GM19468 (cell line): ENCODE results near the gene KLHL35.
A peak's percentile ranks its signal among the peaks of the same experiment; 100 is the strongest.
"Not testable (repeated sequence)": the region's sequence is repeated elsewhere in the genome, so short reads cannot be mapped to it uniquely, and the experiment has no call there.

Source experiments
- ATAC-seq: cut with Tn5 transposase; IDR thresholded peaks from one replicate; pipeline ENCODE4 v1.9.1; 2021; ENCODE audit warnings: mild to moderate bottlenecking, moderate library complexity, moderate number of reproducible peaks; ENCODE audit not compliant: unreplicated experiment; ENCODE audit errors: extremely low read depth

The KLHL35 gene

DNA sequence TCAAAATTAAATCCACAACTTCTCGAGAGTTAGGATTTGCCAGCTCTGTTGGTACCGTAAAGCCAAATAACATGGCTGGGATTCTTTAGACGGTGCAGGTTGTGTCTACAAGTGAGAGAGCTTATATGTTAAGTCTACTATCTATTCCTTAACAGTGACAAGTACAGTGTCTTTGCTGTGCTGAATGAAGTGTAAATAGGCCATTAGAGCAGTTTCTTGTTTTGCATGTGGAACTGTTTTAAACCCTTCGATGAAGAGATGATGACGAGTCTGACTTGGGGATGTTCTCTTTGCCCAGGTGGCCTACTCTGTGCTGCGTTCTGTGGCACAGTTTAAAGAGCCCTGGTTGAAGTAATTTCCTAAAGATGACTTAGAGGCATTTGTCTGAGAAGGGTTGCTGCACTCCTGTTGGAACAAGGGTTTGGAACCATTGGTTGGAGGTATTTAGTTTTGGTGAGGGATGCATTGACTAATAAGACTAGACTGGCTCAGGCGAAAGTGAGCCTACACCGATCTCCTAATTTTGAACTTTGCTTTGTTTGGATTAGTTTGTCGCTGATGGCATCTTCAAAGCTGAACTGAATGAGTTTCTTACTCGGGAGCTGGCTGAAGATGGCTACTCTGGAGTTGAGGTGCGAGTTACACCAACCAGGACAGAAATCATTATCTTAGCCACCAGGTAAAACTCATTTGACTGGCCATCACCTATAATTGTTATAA lies 32.7 kb downstream of the KLHL35 start:
- ATAC-seq: no peak

DNA sequence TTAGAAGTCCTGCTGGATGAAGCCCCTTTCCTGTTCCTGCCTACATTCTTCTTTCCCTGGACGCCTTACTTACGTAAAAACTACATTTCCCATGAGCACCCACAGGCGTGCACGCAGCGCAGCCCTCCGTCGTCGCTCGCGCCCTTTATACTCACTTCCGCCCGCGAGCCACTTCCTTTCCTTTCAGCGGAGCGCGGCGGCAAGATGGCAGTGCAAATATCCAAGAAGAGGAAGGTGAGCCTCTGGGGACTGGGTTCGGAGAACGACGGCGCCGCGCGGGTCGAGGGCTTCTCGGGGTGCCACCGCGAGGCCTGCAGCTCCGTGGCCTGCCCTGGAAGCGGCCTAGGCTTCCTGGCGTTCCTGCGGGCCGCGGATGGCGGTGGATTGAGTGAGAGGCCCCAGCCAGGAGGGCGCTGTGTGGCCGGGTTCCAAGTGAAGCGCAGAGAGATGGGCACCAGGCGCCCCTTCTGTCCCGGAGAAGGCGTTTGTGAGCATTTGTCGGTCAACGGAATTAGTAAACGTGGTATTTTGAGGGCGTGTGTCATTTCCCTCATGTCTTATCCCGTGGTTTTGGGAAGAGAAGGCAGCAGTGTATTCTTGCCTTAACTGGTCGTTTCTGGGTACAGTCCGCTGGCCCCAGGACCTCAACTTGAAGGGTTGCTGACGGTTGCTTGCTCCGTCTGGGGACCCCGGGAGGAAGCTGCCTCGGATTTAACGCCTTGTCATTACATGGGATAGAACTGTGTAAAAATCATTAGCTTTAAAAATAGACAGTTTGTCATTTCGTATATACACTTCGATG lies 33.5 kb downstream of the KLHL35 start, which contains the start of gene RPS3:
RPS3 (plus strand) TSS at position 175 of the 802 bp plus-strand sequence; CDS start at position 205, 30 bp downstream.
- peak; percentile 64 for ATAC-seq

DNA sequence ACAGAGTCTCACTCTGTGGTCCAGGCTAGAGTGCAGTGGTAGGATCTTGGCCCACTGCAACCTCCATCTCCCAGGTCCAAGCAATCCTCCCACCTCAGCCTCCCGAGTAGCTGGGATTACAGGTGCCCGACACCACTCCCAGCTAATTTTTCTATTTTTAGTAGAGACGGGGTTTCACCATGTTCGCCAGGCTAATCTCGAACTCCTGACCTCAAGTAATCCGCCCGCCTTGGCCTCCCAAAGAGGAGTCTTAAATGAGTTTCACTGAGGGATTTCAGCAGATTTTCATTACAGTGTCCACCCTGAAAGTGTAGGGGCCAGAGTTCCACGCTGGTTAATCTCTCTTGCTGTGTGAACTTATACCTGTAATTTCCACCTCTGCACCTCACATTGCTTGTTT lies 34.1 kb downstream of the KLHL35 start:
- no peak for ATAC-seq

DNA sequence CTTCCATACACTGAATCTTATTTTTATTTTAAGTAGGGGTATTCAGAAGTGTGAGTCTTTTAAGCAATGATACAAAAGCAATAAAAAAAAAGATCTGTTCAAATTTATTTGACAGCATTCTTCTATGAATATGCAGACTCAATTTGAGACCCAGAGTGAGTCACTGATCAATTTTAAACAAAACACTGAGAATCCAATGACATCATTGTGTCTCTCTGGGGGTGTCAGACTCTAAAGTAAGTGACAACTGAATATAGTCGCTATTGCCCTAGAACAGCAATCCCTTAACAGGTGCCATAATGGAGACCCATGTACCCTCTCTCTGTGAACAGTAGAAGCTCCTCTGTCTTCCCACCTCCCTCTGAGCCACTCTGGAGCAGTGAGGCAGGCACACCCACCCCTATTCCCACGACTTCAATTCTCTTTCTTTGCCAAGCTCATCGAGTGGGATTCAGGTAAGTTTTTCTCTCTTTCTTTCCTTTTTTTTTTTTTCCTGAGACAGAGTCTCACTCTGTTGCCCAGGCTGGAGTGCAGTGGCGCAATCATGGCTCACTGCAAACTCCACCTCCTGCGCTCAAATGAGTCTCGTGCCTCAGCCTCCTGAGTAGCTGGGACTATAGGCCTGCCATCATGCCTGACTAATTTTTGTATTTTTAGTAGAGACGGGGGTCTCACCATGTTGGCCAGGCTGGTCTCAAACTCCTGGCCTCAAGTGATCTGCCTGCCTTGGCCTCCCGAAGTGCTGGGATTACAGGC lies 38.7 kb downstream of the KLHL35 start:
- no peak for ATAC-seq

DNA sequence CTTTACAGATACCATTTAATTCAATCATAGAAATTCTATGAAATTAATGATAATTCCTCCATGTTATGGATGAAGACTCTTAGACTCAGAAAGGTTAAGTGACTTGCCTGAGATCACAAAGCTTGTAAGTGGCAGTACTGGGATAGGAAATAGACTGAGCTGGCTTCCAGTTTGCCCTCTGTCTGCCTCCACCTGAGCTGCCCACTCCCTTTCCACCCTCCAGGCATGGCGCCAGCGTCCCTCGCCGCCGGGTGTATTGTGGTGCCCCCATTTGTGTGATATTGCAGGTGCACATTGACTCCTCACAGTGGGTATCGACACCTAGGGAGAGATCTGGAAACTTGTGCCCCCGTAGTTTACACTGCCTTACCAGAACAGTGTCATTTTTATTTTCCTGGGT lies 43.1 kb downstream of the KLHL35 start:
- ATAC-seq: no peak

DNA sequence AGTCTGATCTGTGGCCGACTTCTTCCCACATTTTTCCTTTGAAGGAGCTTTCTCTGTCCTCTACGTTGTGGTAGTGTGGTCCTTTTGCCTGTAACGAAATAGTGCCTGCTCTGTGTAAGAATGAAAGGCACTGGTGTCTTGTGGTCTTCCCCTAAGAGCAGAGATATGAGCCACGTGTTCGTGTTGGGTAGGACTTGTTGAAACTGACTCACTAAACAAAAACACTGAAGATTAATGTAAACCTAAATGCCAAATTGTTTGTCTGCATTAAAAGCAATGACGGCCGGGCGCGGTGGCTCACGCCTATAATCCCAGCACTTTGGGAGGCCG lies 43.8 kb downstream of the KLHL35 start:
- no peak for ATAC-seq

DNA sequence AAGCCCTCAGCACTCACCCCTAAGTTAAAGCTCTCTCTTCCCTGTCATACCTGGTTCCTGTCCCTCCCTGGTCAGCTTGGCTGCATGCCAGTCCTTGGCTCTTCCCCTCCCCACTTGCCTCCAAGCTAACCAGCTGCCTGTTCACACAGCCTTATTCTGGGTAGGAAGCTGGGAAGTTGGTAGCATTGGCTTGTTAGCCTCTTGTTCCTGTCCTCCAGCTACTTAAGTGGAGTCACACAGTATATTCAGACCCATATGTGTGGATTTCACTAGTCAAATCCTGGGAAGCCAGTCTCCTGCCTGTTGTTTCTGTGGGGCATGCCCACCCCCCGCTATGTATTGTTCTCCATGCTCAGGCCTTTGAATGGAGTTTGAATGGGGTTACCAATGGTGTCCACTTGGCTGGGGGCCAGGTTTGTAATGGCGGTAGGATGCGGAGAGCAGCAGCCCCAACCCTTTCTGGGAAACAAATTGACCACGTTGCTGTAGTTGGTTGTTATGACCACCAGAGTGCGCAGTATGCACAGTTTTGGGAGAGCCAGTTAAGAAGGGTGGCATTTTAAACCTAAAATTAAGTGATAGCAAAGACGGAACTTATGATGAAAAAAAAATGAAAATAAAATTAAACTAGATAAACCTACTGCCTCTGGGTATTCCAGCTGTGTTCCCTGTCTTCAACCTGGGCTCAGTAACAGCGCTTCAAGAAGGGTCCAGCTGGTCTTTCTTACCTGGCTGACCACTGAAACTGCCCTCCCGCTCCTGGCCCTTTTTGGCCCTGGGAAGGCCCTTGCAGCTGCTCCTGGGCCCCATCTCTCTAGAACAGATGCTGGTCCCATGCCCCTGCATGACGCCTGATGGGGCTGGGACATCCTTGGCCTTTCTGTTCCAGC lies 44.4 kb downstream of the KLHL35 start:
- no peak for ATAC-seq

DNA sequence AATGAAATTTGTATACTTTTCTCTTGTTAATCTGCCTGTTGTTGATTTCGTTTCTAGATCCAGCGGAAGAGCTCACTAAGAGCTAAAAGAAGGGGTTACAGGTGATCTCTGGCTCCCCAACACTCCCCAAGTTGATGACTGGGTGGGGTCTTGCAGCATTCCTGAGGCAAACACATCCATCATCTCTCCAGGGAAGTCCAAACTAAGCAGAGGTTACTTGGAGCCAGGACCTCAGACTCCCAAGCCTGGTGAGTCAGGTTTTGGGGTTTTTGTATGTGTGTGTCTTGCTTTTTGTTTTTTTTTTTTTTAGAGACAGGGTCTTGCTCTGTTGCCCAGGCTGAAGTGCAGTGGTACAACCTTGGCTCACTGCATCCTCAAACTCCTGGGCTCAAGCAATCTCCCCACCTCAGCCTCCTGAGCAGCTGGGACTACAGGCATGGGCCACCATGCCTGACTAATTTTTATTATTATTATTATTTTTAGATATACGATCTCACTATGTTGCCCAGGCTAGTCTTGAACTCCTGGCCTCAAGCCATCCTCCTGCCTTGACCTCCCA lies 45.2 kb downstream of the KLHL35 start:
- no peak for ATAC-seq

DNA sequence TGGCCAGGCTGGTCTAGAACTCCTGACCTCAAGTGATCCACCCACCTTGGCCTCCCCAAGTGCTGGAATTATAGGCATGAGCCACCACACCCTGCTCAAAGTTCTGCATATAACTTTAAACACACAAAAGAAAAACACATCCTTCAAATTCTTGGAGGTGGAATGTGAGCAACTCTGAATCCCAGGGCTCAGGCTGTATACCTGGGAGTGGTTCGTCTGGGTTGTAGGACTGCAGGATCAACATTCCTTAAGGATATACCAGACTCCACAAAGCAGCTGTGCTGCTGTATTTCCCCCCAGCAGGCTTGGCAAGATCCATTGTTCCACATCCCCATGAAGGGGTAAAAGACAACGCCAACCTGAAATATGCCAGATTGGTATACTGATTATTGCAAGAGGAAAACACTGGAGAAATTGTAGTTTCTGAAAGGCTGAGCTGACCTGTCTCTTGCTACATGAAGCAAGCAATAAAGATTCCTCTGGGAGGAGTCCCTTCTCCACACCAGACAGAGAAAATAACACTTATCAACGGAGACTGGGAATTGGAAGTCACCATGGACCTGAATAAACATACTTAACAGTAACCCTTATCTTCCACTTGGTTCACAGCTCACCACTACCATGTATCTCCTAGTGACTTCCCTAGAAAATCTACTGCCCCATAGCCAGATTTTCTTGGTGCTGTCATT lies 45.9 kb downstream of the KLHL35 start:
- ATAC-seq: no peak

DNA sequence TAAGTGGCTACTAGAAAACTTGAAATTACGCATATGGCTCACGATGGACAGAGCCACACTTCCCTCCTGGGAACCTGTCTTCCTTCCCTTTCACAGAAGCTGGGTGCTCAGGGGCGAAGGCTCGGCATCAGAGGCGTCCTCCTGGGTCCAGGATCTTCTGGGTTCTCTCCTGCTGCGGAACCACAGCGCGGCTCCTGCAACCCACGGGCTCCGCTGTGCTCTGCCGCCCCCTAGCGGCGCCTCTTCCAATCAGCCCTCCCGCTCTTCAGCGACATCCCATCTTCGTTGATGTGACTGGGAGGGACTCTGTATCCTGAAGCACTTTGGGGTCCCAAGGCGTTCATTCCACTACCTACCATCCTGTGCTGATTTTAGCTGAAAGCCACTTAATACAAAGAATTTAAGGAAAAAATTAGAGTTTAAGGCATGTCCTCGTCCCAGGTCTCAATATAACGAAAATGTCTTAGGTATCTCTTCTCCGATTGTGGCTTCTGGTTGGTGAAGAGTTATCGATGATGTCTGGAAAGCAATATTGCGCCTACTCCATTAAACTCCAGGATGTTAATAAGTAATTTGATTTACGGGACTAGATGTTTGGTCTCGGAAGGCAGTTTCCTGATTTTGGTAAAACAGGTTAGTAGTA lies 48.4 kb downstream of the KLHL35 start:
- ATAC-seq: no peak

DNA sequence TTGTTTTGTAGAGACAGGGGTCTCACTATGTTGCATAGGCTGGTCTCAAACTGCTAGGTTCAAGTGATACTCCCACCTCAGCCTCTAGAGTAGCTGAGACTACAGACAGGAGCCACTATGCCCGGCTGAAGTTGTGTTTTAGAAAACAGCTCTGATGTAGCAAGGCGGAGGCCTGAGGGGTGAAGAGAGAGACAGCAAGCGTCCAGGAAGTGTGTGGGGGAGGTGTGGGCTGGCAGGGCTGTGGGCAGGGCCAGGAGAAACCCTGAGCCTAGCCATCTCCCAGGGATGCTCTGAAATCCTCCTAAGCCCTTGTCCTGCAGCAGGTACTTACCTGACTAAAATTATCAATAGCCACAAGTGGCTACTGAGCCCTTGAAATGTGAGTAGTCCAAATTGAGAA lies 49.8 kb downstream of the KLHL35 start:
- ATAC-seq: no peak

DNA sequence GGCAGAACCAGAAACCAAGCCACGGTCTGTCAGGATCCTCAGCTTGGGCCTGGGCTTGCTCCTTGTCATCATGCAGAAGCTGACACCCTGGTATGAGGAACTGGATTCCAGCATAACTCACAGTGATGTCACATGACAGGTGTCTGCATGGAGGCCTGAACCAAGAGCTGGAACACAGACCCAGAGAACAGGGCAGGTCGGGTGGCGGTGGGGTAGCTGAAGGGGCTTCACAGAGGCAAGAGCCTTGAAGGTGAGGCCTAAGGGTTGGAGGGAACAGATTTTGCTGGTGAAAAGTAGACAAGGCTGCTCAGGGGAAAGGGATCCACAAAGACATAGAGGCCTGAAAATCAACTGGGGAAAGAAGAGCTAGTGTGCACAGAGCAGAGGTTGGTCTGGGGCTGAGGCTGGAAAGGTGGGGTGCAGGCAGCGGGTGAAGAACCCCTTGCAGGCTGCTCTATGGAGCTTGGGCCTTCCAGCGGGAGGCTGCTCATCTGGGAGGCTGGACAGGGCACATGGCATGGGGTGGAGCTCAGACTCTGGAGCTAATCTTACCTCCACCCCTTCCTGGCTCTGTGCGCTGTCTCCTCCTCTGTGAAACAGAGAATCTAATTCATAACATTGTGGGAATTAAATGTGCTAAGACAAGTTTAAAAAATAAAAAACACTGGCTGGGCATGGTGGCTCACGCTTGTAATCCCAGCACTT lies 52.1 kb downstream of the KLHL35 start:
- no peak for ATAC-seq

DNA sequence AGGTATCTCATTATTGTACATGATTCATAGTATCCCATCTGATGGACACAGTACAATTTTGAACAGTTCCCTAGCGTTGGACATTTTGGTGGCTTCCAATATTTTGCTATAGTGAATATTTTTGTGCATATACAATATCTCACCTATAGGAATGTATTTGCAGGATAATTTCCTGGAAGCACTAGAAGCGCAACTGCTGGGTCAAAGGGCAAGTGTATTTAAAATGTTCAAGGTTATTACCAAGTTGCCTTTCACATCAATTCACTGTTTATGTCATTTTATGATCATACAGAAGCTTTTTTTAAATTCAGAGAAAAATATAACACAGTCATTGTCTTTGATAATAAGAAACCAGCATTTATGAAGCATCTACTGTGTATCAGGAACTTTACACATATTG lies 52.8 kb downstream of the KLHL35 start:
- no peak for ATAC-seq

DNA sequence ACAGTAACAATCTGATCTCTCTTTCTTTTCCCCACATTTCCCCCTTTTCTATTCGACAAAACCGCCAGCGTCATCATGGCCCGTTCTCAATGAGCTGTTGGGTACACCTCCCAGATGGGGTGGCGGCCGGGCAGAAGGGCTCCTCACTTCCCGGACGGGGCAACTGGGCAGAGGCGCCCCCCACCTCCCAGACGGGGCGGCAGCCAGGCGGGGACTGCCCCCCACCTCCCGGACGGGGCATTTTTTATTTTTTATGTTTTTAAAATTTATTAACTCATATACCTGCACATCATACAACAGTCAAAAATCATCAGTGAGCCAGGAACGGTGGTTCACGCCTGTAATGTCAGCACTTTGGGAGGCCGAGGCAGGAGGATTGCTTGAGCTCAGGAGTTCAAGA lies 54.2 kb downstream of the KLHL35 start:
- not testable (repeated sequence) for ATAC-seq

DNA sequence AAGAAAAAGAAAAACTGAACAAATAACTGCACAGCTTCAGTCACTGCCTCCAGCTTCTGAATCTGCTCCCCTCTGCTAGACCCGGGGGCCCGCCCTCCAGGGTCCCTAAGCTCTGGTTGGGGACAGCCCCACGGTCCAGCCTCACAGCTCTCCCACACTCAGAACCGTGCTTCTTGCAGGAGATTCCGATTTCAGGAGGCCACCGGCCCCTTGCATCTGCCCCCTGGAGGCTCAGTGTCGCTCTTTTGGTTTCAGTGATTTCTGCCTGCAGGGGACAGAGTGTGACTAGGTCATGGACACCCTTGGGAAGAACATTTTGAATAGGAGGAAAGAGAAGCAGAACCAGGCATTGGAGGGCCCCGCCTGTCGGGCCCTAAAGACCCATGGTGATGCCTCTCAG lies 56.8 kb downstream of the KLHL35 start:
- ATAC-seq: no peak

DNA sequence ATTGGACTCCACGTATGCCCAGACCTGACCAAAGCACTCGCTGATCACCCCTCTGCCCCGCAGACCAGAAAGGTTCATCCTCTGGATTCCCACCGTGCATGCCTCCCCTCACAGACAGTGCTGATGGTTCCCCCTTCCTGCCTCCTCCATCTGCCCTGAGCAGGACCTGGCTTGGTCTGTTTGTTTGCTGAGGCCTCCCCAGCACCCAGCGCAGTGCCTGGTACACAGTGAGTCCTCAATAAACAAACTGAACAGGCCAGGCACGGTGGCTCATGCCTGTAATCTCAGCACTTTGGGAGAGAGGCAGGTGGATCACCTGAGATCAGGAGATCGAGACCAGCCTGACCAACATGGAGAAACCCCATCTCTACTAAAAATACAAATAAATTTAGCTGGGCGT lies 57.4 kb downstream of the KLHL35 start:
- ATAC-seq: no peak

DNA sequence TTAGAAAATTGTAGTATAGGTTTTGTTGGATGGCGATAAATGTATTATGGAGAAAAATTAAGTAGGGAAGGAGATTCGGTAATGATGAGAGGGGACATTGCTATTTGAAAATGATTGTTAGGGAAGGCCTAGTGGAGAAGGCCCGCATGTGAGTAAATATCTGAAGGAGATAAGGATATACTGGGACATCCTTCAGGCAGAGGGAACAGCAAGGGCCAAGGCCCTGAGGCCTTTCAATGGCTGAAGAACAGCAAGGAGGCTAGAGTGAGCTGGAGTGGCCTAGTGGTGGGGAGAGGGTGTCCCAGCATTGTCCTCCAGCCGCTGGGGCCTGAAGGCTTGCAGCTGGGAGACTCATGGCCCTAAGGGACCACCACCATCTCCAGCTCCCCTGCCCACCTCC lies 58.4 kb downstream of the KLHL35 start:
- no peak for ATAC-seq

DNA sequence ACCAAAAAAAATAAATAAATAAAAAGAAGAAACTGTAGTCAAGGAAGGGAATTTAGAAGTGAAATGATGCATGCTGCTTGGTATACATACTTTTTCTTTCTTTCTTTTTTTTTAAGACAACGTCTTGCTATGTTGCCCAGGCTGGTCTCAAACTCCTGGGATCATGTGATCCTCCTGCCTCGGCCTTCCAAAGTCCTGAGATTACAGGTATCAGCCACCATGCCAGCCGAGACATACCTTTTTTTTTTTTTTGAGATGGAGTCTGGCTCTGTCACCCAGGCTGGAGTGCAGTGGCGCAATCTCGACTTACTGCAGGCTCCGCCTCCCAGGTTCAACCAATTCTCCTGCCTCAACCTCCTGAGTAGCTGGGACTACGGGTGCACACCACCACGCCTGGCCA lies 59.8 kb downstream of the KLHL35 start:
- ATAC-seq: no peak
